Stimulated activated CD4-positive, alpha-beta T cell treated with anti-CD3 and anti-CD28 coated beads, TNF-alpha, amount 100 ng/mL, for 1 hour (primary cell): ENCODE data around the gene TMEM115.

Source experiments
- DNase-seq, 3 donors: peaks; one replicate each; pipeline ENCODE4 v3.0.0-alpha.2; 2020; ENCODE audit warnings: low read depth in 3 of 3, low spot score in 1 of 3

TMEM115 gene

DNA sequence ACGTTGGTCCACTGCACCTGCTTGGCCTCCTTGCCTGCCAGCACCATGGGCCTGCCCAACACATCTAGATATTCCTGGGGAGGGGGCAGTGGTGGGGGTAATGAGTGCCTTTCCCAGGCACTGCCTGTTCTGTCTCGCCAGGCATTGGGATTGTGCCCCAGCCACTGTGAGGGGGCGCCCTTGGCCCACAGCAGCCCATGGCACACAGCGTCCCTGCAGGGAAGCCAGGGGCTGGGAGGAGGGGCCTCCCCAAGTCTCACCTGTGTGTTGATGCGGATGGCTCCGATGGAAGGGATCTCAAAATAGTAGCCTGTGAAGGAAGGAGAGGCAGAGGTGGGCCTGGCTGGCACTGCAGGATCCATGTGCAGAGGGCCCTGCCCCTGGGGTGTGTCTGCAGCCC is 18.7 kb upstream of the TMEM115 start:
- DNase-seq: no peak

DNA sequence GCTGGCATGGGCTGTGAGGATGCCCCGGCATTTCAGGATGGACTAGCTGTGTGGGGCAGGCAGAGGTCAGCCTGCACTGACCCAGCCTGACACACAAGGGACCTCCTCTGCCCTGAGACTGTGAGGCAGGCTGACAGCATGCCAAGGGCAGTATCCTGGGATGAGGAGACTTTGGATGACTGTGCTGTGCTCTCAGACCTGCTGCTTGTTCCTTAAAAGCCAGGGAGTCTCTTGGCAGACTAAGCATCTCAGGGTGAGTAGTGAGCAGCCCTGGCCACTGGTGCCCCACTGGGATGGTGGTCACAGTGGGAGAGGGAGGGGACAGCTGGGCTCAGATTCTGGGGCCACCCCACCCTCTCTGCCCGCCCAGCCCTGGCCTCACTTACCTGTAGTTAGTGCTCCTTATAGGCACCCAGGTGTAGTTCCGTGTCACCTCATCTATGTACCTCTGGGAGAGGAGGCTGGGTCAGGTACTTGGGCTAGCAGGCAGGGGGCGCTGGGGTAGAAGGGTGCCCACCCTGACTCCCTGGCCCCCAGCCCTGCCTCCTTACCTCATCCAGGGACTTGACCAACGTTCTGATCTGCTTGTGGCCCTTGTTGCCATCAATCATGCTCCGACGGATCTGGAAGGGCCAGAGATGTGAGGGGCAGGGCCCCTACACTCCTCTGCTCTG is 16.1 kb upstream of the TMEM115 start:
- no peak for DNase-seq

DNA sequence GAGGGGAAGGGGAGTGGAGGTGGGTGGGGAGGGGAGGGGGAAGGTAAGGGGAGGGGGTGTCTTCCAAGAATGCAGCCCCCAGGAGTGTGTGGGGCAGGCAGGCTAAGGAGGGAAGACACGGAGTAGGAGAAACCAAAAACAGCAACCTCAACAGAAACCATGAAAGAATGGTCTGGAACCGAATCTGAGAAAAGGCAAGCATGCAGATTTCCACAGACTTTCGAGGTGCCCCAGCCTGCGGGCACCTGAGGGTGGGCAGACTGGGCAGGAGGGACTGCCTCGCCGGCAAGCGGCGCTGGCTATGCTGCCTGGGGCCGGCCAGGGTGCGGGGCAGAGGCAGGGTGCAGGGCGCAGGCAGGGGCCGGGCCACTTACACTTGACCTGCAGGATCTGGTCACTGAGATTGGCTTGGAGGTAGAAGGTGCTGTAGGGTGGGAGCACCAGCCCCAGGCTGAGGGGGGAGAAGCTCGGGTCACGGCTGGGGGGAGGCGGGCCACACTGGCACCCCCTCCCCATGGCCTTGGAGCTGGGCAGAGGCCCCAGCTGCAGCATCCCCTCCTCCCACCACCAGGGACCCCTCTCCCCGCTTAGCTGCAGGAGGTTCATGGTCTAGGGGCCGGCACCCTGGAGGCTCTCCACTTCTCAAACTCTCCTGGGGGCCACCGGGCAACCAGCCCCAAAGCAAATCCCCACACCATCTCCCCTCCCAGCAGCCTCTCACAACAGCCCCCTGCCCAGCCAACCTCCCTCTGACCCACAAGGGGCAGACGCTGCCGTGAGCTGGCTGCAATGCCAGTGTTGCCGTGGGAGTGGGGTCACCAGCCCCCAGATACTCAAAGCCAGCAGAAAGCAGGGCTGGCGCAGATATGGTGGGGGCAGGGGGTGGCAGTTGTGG is 15.3 kb upstream of the TMEM115 start:
- no peak for DNase-seq

DNA sequence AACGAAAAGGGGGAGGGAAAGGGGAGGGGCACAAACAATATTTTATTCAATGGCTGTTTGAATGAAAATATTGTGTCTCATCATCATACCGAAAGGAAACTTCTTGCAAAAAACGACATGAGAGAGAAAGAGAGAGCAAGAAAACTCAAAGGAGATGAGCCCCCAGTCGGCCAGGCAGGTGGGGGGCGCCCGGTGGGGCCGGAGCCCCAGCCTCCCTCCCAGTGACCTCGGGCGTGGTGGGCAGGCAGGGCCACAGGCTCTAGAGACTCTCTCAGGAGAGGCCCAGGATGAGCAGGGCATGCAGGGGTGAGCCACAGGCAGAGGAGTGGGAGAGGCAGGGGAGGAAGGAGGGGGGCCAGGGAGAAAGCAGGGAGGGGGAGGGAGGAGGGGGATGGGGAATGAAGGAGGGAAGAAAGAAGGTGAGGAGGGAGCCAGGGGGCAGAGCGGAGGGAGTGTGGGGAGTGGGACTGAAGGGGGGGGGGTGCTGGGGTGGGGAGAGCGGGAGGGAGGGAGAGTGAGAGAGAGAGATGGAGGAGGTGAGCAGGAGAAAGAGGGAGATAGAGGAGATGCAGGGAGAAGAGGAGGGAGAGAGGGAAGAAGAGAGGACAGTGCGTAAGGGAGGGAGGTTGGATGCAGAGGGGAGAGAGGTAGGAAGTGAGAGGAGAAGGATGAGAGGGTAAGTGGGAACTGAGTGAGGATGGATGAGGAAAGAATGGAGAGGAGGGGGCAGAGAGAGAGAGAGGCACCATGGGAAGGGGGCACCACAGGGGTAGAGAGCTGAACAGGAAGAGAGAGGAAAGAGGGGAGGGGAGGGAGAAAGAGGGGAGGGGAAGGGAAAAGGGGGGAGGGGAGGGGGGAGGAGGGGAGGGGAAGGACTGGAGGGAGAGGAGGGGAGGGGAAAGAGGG is 14.1 kb upstream of the TMEM115 start:
- no peak for DNase-seq

DNA sequence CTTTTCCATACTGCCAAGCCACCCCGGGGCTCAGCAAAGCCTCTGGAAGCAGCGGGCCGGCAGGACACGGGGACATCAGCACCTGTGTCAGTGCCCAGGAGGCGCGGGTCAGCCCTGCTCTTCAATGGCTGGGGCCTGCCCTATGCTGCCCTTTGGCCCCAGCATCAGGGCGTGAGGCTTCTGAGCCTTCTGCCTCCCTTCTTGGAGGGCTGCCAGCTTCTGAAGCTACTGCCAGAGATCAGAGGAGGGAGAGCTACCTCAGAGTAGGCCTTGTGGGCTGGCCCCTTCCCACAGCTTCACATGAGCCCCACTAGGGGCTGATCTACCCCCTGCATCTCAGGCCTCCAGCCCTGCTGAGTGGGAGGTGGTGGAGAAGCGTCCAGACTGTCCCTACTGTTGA is 13.0 kb upstream of the TMEM115 start:
- no peak for DNase-seq

DNA sequence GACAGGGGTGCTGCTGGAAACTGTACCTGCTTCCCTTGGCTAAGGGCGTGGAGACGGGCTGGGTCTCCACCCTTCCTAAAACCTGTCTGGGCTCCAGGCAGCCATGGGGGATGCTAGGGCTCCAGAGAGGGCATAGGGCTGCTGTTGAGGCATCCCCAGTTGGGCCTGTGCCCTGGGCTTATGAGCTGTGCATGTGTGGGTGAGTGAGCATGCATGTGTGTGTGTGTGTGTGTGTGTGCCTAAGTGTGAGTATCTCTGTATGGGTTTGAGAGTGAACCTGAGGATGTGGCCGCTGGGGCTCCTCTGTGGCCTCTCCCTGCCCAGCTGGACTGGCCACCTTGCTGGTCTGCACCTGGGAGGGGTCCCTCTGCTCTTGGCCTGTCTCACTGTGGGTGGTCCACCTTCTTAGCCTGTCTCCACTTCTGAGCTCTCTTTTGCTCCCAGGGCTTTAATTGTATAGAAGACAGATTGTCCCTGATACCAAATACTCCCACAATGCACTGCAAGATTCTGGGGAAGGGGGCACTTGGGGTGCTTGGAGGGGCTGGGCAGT is 11.9 kb upstream of the TMEM115 start:
- DNase-seq: no peak

DNA sequence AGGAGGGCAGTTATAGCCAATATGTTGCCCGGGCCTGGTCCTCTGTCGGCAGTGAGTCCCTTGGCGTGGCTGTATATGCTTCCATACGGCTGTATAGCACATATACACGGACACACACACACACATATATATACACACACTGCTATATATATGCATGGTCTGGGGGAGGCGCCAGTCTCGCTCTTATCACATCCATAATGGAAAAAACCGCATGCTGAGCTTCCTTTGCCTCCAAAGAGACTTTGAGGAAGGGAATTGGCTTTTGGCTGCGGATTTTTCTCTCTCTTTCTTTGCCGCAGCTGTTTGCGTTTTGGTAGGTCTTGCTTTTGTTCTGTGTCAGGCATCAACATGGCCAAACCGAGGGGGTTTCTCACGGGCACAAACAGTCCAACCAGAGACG is 11.3 kb upstream of the TMEM115 start:
- DNase-seq: no peak

DNA sequence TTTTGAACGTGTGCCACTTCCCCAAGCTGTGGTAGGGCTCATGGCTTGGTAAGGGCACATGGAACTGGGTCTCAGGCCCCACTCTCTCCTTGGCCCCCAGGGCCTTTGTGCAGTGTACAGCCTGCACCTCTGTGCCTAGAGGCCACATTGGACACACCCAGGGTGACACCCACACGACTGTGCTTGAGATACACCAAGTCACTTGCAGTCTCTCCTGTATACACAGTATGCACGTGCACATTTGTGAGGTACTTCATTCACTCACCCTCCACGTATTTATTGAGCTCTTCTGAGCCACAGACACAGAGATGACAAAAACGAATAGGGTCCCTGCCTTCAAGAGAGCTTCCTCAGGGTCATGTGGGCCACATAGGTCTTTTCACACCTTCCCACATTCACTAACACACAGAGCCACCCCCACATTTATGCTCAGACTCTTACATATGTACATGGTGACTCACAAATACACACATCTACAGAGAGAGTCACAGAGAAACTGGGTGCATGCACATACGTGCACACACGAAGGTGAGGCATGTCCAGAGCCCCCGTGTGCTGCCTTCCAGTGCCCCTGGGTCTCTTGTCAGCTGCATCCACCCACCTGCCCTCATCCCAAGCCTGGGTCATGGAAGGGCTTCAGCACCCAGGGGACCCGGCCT is 9.8 kb upstream of the TMEM115 start:
- no peak for DNase-seq

DNA sequence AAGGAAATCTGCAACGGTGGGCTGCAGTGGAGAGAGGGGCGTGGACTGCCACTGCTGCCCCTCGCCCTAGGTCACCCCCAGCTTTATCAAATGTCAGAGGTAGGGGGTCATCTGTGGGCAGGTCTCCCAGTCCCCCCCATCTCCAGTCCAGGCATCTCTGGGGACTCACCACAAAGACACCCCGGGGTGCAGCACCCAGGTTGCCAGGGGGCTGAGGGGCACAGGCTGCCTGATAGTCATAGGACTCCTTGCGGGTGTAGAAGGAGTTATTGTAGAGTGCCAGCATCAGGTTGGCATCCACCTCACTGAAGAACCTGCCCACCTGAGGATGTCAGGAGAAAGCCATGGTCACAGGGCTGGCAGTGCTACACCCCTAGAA is 6.5 kb upstream of the TMEM115 start:
- no peak for DNase-seq

DNA sequence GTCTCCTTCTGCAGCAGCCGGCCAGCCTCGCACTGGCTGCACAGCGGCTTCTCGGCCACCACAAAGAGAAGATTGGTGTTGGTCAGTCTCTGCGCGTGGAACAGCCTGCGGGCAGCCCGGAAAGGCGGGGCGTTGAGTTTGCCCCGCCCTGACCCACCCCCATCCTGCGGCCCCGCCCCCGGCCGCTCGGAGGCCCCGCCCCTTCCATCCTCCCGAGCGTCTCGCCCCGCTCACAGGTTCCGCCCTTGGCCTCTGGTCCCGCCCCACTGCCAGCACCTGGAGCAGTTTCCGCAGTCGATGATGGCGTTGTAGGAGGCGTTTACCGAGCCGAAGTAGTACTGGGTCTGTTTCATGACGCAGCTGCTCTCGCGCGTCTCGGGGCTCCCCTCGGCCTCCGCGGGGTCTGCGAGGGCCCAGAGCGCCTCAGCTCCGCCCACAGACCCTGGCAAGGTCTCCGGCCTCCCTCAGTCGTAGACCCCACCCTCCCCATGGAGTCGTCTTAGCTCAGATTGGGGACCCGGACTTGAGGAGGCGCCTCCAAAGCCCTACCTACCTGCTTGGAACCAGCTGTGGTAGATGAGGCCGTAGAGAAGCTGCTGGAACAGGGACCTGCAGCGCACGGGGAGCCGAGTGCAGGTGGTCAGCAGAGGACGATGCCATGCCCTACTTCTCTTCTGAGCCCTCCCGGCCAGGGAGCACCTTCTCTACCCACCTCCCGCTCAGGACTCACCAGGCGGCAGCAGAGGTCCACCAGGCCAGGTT is 5.9 kb upstream of the TMEM115 start:
- DNase-seq: peak; percentile 84 to 93 (median 84)

DNA sequence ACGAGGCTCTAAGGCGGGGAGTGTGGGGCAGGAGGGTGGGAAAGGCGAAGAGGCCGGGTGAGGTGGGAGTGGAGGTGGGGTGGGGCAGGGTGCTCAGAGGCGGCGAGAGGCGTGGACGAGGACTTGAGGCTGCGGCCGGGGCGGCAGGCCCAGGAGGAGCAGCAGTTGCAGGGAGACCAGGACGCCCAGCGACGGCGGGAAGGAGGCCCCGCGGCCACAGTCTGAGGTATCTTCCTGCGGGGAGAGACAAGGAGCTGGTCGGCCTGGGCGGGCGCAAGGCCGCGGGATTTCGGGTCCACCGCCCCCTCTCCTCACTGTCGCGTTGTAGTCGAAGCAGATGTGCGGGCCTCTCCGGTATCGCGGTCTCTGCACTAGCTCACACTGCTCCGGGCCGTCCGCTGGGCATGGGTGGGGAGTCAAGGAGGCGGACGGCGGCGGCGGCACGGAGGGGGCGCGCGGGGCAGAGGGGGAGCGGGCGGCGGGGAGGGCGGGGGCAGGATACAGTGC is 5.3 kb upstream of the TMEM115 start:
- DNase-seq: no peak

DNA sequence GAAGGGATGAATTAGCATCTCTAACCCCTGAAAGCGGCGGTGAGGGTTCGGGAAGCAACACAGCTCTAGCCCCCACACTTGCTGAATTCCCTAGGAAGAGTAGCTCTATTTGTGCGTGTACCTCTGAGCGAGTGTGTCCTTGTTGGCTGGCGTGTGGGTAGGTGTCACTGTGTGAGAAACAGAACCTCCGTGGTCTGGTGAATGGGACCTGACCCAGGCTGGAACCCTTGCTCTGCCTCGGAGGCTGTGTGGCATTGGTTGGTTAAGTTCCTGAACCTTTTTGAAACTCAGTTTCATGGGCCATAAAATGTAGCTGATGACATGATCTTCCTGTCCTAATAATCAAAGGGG is 414 bp upstream of the TMEM115 start:
- DNase-seq: no peak

DNA sequence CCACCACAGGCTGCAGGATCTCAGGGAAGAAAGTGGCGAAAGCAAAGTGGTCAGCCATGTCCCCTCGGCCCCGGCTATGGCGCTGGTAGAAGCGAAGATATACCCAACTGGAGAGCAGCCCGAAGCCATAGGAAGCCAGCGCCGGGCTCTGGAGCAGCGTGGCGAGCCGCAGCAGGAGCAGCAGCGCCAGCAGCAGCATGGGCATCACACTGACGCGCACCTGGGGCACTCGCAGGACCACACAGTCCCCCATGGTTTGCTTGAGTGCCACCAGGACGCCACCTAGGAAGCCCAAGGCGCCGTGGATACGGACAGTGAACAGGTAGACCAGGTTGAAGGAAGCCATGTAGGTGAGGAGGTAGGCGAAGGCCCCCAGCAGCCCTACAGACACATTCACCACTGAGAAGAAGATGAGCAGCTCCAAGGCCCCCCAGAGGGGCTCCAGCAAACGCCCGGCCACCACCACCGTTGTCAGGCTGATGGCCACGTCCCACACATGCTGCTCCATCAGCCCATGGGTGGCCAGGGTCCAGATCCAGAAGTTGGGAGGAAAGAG is 888 bp downstream of the TMEM115 start:
- no peak for DNase-seq

DNA sequence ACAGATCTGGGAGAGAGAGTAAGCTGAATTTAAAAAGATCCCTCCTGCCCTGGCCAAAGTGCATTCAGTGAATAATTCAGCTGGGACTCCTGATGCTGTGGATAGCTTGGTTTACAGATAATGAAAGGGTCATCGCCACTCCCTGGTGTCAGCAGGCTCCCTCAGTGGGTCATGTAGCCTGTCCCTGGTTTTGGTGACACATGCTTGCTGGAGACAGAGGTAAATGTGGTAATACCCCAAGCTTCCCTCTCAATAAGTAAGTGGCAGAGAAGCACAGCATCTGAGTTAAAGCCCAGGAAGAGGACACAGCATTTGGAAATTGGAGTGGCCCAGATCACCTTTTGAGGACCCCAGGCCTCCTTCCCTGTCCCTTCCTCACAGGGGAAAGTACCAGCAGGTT is 1.8 kb downstream of the TMEM115 start:
- no peak for DNase-seq

DNA sequence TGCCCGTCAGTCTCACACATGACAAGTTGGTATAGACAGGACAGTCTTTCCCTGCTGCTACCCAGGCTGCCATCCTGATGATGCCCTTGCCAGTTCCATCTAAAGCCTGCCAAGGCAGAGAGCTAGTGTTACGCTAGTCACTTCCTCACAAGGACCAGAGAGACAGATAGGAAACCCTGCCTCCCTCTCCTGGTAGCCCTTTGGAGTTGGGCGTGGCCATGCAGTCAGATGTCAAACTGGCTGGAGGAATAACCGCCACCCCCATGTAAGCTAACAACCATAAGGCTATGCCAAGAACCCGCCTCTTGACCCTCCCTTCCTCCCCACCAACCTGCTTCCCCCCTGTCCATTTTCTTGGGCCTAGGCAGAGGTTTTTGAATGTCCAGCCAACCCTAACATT is 2.8 kb downstream of the TMEM115 start:
- DNase-seq: no peak

DNA sequence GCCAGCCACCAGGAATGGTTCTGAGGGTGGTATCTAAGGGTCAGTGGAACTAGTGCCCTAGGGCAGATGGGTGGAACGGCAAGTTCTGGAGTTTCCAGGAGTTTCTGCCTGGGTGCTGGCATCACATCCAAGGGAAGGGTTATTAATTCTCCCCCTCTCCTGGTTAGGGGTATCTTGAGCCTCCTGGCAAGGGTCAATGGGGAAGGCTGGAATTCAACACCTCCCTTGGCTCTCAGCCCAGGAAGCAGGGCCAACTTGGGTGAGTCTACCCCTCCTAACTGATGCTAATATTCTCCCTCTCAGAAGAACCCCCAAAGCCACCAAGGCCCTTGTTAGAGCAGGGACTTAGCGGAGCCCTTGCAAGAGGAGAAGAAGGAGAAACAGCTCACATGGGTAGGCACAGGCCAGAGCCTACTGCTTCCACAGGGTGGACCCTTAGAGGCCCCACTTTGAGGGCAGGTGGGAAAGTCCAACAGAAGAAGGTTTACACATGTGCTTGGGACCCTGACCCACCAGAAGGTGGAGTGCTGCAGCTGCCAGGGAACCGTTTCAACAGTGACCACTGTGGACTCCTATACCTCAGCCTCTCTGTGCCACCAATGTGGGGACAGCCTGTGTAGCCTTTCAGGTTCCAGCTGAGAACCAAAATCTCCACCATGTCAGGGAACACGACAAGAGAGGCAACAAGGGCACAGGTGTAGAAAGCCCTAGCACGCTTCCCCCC is 3.3 kb downstream of the TMEM115 start:
- no peak for DNase-seq

DNA sequence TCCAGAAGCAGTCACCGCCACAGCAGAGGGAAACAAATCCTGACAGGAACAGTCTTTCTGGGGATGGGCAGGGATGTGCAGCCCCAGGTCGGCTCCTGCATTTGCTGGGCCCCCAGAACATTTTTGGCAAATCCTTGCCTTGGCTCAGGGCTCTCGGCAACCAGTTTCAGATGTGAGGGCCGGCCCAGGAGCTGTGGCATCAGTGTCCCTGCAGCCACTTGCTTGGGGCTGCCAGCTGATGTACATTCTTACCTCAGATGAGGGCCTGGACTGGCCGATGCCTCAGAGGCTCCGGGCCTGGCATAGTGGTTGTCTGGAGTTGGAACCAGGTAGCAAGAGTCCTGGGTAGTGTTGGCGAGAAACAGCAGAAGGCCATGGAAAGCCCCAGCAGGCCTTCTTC is 4.5 kb downstream of the TMEM115 start:
- no peak for DNase-seq

DNA sequence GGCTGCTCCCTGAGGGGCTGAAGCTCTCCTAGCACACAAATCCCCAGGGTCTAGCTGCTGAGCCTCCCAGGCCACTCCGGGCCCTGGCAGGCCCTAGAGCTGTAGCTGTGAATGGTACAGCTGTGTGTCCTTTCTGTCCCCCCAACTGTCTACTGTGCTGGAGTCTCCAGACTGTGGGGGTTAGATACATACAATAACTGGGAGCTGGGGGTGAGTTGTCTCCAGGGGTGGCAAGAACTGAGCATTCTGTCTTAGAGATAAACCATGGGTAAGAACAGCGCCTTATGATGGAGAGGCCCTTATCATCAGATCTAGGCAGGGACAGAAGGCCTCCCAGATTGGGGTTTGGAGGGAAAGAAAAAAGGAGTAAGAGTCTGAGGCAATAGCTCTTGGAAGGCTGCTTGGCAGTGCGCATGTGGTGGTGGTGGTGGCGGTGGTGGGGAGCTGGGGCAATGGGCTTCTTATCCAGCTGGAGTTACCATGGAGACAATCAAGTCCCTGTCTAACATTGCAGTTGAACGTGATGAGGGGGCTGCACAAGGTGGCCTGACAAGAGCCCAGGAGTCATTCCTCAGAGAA is 5.0 kb downstream of the TMEM115 start:
- no peak for DNase-seq
